HepG2 (cell line): ENCODE data around the gene NUDT3. TPM values are rescaled to one million over a fixed set of nuclear protein-coding genes. Genes with fewer than 3 reads are reported as not detected.

Source experiments
- ATAC-seq: fragments of 200-7000 bp; cut with Tn5 transposase; 3 replicates; pipeline ENCODE4 v1.9.1; 2020; ENCODE audit warnings: mild to moderate bottlenecking, moderate library complexity
- BruUV-seq: library from RNA; stranded (reverse); fragments of 400-500 nt; replicated peaks from 2 replicates; lab custom pipeline; 2021; lab: Mats Ljungman, UMichigan
- CTCF ChIA-PET: fragments of 300-600 bp; formaldehyde crosslinking; extraction: SDS; loops from one replicate; lab custom pipeline; 2021; ENCODE audit warnings: low total read pairs, inconsistent platforms, low intra/inter-chr PET ratio; lab: Yijun Ruan, JAX
- POLR2A ChIA-PET: fragments of 350-600 bp; sonication (Branson Sonifier 250); formaldehyde crosslinking; loops from one replicate; lab custom pipeline; 2020; ENCODE audit warnings: antibody characterized with exemption, inconsistent platforms; lab: Yijun Ruan, JAX
- DNase-seq: peaks from one replicate; pipeline ENCODE4 v3.0.0-alpha.2; 2015; ENCODE audit warnings: low spot score
- FAIRE-seq: peaks from 3 replicates; lab custom pipeline; 2011; peaks lifted over from hg19 to GRCh38; lab: Jason Lieb, UNC
- H2AFZ ChIP-seq: one replicate; pipeline ENCODE4 v1.6.1; 2011; ENCODE audit warnings: low read length, inconsistent platforms
- H3K27ac ChIP-seq: fragments of 300-600 bp; 3 replicates; pipeline ENCODE4 v1.8.0; 2011; ENCODE audit warnings: mixed run types, mild to moderate bottlenecking, mixed read lengths, low read length, inconsistent platforms; ENCODE audit not compliant: insufficient read depth; ENCODE audit errors: extremely low read length
- H3K27me3 ChIP-seq, 2 experiments: fragments of 200-600 bp in 1 of 2; 2 replicates in 1 of 2; 3 replicates in 1 of 2; pipeline versions ENCODE4 v1.6.0 to v1.8.0; 2011; ENCODE audit warnings: low read length in 2 of 2, mild to moderate bottlenecking in 2 of 2, moderate library complexity in 2 of 2, inconsistent platforms in 1 of 2; ENCODE audit not compliant: insufficient read depth in 2 of 2, control insufficient read depth in 1 of 2
- H3K36me3 ChIP-seq, 2 experiments: fragments of 200-600 bp in 1 of 2; replicated peaks in 1 of 2; 2 replicates in 1 of 2; 3 replicates in 1 of 2; pipeline versions ENCODE4 v1.5.1 to v1.8.0; 2011; ENCODE audit warnings: low read length in 2 of 2, inconsistent platforms in 1 of 2; ENCODE audit not compliant: insufficient read depth in 2 of 2, control insufficient read depth in 1 of 2
- H3K4me1 ChIP-seq: 2 replicates; pipeline ENCODE4 v1.5.1; 2012; ENCODE audit warnings: low read length, inconsistent platforms; ENCODE audit not compliant: insufficient read depth
- H3K4me2 ChIP-seq: 2 replicates; pipeline ENCODE4 v1.6.0; 2011; ENCODE audit warnings: low read depth, low read length, inconsistent platforms
- H3K4me3 ChIP-seq, 3 experiments: fragments of 200-600 bp in 1 of 3; sonication (generic), shearing (Covaris generic) in 1 of 3; replicated peaks in 1 of 3; 2 replicates each; pipeline ENCODE4 v1.5.1; 2011 to 2016; ENCODE audit warnings: low read length in 3 of 3, inconsistent platforms in 2 of 3, low read depth in 2 of 3, mild to moderate bottlenecking in 2 of 3, control low read depth in 1 of 3, mixed read lengths in 1 of 3; ENCODE audit not compliant: insufficient read depth in 1 of 3
- H3K79me2 ChIP-seq: one replicate; pipeline ENCODE4 v1.6.1; 2011; ENCODE audit warnings: low read length, inconsistent platforms; ENCODE audit not compliant: insufficient read depth
- H3K9ac ChIP-seq: 2 replicates; pipeline ENCODE4 v1.6.0; 2011; ENCODE audit warnings: mild to moderate bottlenecking, low read depth, low read length, inconsistent platforms; ENCODE audit not compliant: insufficient read depth
- H3K9me3 ChIP-seq: 2 replicates; pipeline ENCODE4 v1.5.1; 2012; ENCODE audit warnings: mild to moderate bottlenecking, low read length
- H4K20me1 ChIP-seq: 2 replicates; pipeline ENCODE4 v1.6.0; 2011; ENCODE audit warnings: inconsistent platforms, mild to moderate bottlenecking, low read length, moderate library complexity; ENCODE audit not compliant: insufficient read depth
- CEBPB ChIP-seq: IDR thresholded peaks from 2 replicates; pipeline ENCODE4 v1.6.1; 2011; ENCODE audit warnings: low read depth, low read length, improper control_type of control experiment, borderline replicate concordance
- CREB1 ChIP-seq, 2 experiments: fragments of 450-650 bp in 1 of 2; IDR thresholded peaks; 2 replicates each; pipeline ENCODE4 v1.6.1; 2016 to 2017; ENCODE audit warnings: control low read depth in 1 of 2, mild to moderate bottlenecking in 1 of 2, missing compliant biosample characterization in 1 of 2, missing genetic modification characterization in 1 of 2
- HNF1B ChIP-seq: sonication (generic); formaldehyde crosslinking; IDR thresholded peaks from 2 replicates; pipeline ENCODE4 v1.5.1; 2020; ENCODE audit warnings: mild to moderate bottlenecking, moderate library complexity, missing genetic modification reagents
- KDM4B ChIP-seq: sonication (generic); formaldehyde crosslinking; IDR thresholded peaks from 2 replicates; pipeline ENCODE4 v1.4.0; 2020; ENCODE audit warnings: missing genetic modification reagents
- MED13 ChIP-seq: sonication (generic); formaldehyde crosslinking; IDR thresholded peaks from 2 replicates; pipeline ENCODE4 v1.5.0; 2020; ENCODE audit warnings: missing genetic modification reagents
- PRPF4 ChIP-seq: fragments of 200-400 bp; formaldehyde crosslinking; IDR thresholded peaks from 2 replicates; pipeline ENCODE4 v1.6.1; 2016; ENCODE audit warnings: low read length, low read depth; ENCODE audit not compliant: poor library complexity, severe bottlenecking
- ZNF121 ChIP-seq: sonication (generic); formaldehyde crosslinking; IDR thresholded peaks from 2 replicates; pipeline ENCODE4 v1.5.0; 2020; ENCODE audit warnings: mild to moderate bottlenecking, missing genetic modification reagents
- WGBS: methylation state at CpG from one replicate; pipeline ENCODE4 v1.1.6; 2017; ENCODE audit warnings: low lambda C conversion rate; 5-methylcytosine and 5-hydroxymethylcytosine counted together
- in situ Hi-C: cut with HindIII; loops from 2 replicates; pipeline ENCODE4 v1.10.0; 2017; ENCODE audit warnings: low pct_unique_long_range_greater_than_20kb; ENCODE audit not compliant: extremely low pct_ligation_motif_present
- intact Hi-C: fragments of 100-400 bp; cut with micrococcal nuclease; formaldehyde crosslinking; loops from one replicate; pipeline ENCODE4 v1.10.0; 2022; ENCODE audit not compliant: unreplicated experiment
- polyA plus RNA-seq, 8 experiments: library from polyadenylated mRNA; depleted of rRNA in 3 of 8; stranded (reverse) in 7 of 8; unstranded in 1 of 8; fragments of >200 nt; fragmentation: Illumina TruSeq in 4 of 8; extraction: Trizol in 4 of 8; gene quantifications; 2 replicates each; pipeline versions ENCODE4 v1.2.1 to v1.2.3, GENCODE V29; 2011 to 2016; ENCODE audit warnings: low read depth in 4 of 8, missing spikeins in 1 of 8, mixed read lengths in 1 of 8; ENCODE audit not compliant: insufficient read depth in 1 of 8
- total RNA-seq, 5 experiments: library from RNA; depleted of rRNA; stranded (reverse); fragments of >200 nt; fragmentation: Illumina TruSeq; extraction: Trizol; gene quantifications; 2 replicates each; pipeline ENCODE4 v1.2.3, GENCODE V29; 2016; ENCODE audit warnings: low read depth in 1 of 5
- TF ChIP-seq, protein P1 (sequence below): sonication (generic); formaldehyde crosslinking; IDR thresholded peaks from 2 replicates; pipeline ENCODE4 v1.4.0; 2020; ENCODE audit warnings: missing genetic modification reagents

Gene NUDT3
- total and polyA plus RNA-seq, 2 of the 13 experiments (the other 11 are each of a cell fraction or from before 2014, with no cell fraction given) = 20.2 to 20.6 TPM

- Histone ChIP-seq H3K27ac (no peak overlapping the region), H3K27me3 (no peaks in the 10 kb centered on the region), H3K9me3 (no peaks in the 10 kb centered on the region), H4K20me1 (peaks cover 8% of the 10 kb centered on the region; the same call in 1 of the 2 replicates), H3K79me2 (peaks cover 72% of the 10 kb centered on the region), H3K4me2 (no peak overlapping the region), H2AFZ (no peak overlapping the region), H3K4me3 (no peak overlapping the region), H3K36me3 (0 out of 5 replicates have a peak, but pooled peaks cover 0 to 2% of the 10 kb centered on the region in 2 experiments), H3K4me1 (peaks cover 29% of the 10 kb centered on the region), H3K9ac (no peak overlapping the region)
- no peak for ATAC-seq
- ChIA-PET CTCF (no interaction called here), POLR2A (no interaction called here)
- no peak for FAIRE-seq
- in situ Hi-C loops (no loop called here), intact Hi-C loops (no loop called here)
- DNase-seq = no peak
- peak; percentile 80 for TF ChIP-seq ZNF121 (CRISPR knock-in tag)
- TF ChIP-seq MED13 (CRISPR knock-in tag) = no peak
- BruUV-seq = no TSS peak
- WGBS = 100% methylated on average over 1 of the region's 1 CpG
Observed at GRCh38 chr6:34362176-34362575, 30.3 kb downstream of the NUDT3 start.

- BruUV-seq = no TSS peak
- ChIA-PET CTCF (no interaction called here), POLR2A (interaction anchor here (1.0 kb wide), 1 partner anchor 54 kb away, joined by 3 read pairs; no protein-coding TSS in a partner anchor)
- DNase-seq (no peak), FAIRE-seq (no peak), ATAC-seq (no peak)
- Histone ChIP-seq H3K4me1 (peaks cover 29% of the 10 kb centered on the region), H2AFZ (no peak overlapping the region), H3K4me3 (no peak overlapping the region), H3K9ac (no peak overlapping the region), H3K9me3 (no peaks in the 10 kb centered on the region), H3K36me3 (0 out of 5 replicates have a peak, but pooled peaks cover 0 to 3% of the 10 kb centered on the region in 2 experiments), H3K27ac (no peak overlapping the region), H3K27me3 (no peaks in the 10 kb centered on the region), H3K79me2 (peaks cover 80% of the 10 kb centered on the region), H4K20me1 (peaks cover 8% of the 10 kb centered on the region; the same call in 1 of the 2 replicates), H3K4me2 (no peak overlapping the region)
- intact Hi-C loops (no loop called here), in situ Hi-C loops (no loop called here)
- TF ChIP-seq KDM4B (CRISPR knock-in tag) = no peak
- TF ChIP-seq CEBPB = no peak
- TF ChIP-seq HNF1B = no peak
- TF ChIP-seq CREB1 (IDR thresholded peaks at IDR 0.05) = no peak
- no peak for TF ChIP-seq CREB1 (CRISPR knock-in tag; IDR thresholded peaks at IDR 0.05)
- TF ChIP-seq PRPF4 = no peak
- TF ChIP-seq, protein P1, sequence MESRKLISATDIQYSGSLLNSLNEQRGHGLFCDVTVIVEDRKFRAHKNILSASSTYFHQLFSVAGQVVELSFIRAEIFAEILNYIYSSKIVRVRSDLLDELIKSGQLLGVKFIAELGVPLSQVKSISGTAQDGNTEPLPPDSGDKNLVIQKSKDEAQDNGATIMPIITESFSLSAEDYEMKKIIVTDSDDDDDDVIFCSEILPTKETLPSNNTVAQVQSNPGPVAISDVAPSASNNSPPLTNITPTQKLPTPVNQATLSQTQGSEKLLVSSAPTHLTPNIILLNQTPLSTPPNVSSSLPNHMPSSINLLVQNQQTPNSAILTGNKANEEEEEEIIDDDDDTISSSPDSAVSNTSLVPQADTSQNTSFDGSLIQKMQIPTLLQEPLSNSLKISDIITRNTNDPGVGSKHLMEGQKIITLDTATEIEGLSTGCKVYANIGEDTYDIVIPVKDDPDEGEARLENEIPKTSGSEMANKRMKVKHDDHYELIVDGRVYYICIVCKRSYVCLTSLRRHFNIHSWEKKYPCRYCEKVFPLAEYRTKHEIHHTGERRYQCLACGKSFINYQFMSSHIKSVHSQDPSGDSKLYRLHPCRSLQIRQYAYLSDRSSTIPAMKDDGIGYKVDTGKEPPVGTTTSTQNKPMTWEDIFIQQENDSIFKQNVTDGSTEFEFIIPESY (CRISPR knock-in tag) = no peak
- 96% methylated on average over 2 of the region's 2 CpGs for WGBS
Observed at GRCh38 chr6:34360556-34360955, 31.9 kb downstream of the NUDT3 start.
